Stimulated activated CD8-positive, alpha-beta memory T cell treated with anti-CD3 and anti-CD28 coated beads, Interleukin-4, amount 100 ng/mL, for 4 hours (primary cell): Measurements from ENCODE around the gene DUSP6.
"Not testable (repeated sequence)": the region's sequence is repeated elsewhere in the genome, so short reads cannot be mapped to it uniquely, and the experiment has no call there.

Experiments
- DNase-seq, 2 donors: peaks; one replicate each; pipeline ENCODE4 v3.0.0-alpha.2; 2020; ENCODE audit warnings: low read depth in 2 of 2, low spot score in 1 of 2

The DUSP6 gene

GRCh38 chr12:89352242-89352491 is 134 bp downstream of the DUSP6 start:
- no peak for DNase-seq

GRCh38 chr12:89351489-89352241 is 636 bp downstream of the DUSP6 start:
- no peak for DNase-seq

GRCh38 chr12:89350630-89351488 is 1.4 kb downstream of the DUSP6 start:
- no peak for DNase-seq

GRCh38 chr12:89350260-89350629 is 2.1 kb downstream of the DUSP6 start:
- no peak for DNase-seq

GRCh38 chr12:89349814-89350213 is 2.5 kb downstream of the DUSP6 start:
- DNase-seq = no peak

- no peak for DNase-seq
These were observed 3.2 kb downstream of the DUSP6 start for GRCh38 chr12:89348894-89349699.

- DNase-seq = no peak
These were observed 4.9 kb downstream of the DUSP6 start for GRCh38 chr12:89347325-89347829.

GRCh38 chr12:89346741-89347324 is 5.5 kb downstream of the DUSP6 start:
- DNase-seq = no peak

GRCh38 chr12:89345830-89346740 is 6.2 kb downstream of the DUSP6 start:
- DNase-seq = no peak

- no peak for DNase-seq
These were observed 6.9 kb downstream of the DUSP6 start for GRCh38 chr12:89345376-89345775.

- no peak for DNase-seq
These were observed 7.5 kb downstream of the DUSP6 start for GRCh38 chr12:89344862-89345202.

GRCh38 chr12:89344043-89344861 is 8.0 kb downstream of the DUSP6 start:
- no peak for DNase-seq

GRCh38 chr12:89343127-89343526 is 9.2 kb downstream of the DUSP6 start:
- DNase-seq = no peak

GRCh38 chr12:89340861-89341260 is 11.4 kb downstream of the DUSP6 start:
- no peak for DNase-seq

GRCh38 chr12:89339526-89339925 is 12.8 kb downstream of the DUSP6 start:
- no peak for DNase-seq

- DNase-seq = not testable (repeated sequence)
These were observed 15.2 kb downstream of the DUSP6 start for GRCh38 chr12:89337136-89337535.

GRCh38 chr12:89335452-89336244 is 16.7 kb downstream of the DUSP6 start:
- DNase-seq = no peak

- no peak for DNase-seq
These were observed 17.6 kb downstream of the DUSP6 start for GRCh38 chr12:89334548-89335169.
